Measurements from ENCODE around the gene PSMA4.
"Not testable (repeated sequence)": the region's sequence is repeated elsewhere in the genome, so short reads cannot be mapped to it uniquely, and the experiment has no call there.

PSMA4 gene

GRCh38 chr15:78507831-78508160, 32.4 kb upstream of the PSMA4 start:
- H3K4me3 ChIP-seq (ENCODE audit: low read depth, low read length), result peak overlapping the region; percentile 97
- POLR2A ChIA-PET, result no interaction called here
- DNase-seq (ENCODE audit: low read depth, low spot score), result no peak
- CTCF ChIA-PET, result interaction anchor here (0.7 to 1.1 kb wide), 2 partner anchors 48 to 67 kb away, joined by 3 read pairs; no protein-coding TSS in a partner anchor
- TF ChIP-seq, protein P1, sequence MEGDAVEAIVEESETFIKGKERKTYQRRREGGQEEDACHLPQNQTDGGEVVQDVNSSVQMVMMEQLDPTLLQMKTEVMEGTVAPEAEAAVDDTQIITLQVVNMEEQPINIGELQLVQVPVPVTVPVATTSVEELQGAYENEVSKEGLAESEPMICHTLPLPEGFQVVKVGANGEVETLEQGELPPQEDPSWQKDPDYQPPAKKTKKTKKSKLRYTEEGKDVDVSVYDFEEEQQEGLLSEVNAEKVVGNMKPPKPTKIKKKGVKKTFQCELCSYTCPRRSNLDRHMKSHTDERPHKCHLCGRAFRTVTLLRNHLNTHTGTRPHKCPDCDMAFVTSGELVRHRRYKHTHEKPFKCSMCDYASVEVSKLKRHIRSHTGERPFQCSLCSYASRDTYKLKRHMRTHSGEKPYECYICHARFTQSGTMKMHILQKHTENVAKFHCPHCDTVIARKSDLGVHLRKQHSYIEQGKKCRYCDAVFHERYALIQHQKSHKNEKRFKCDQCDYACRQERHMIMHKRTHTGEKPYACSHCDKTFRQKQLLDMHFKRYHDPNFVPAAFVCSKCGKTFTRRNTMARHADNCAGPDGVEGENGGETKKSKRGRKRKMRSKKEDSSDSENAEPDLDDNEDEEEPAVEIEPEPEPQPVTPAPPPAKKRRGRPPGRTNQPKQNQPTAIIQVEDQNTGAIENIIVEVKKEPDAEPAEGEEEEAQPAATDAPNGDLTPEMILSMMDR (IDR thresholded peaks at IDR 0.05; ENCODE audit: insufficient read depth, low read length, missing control alignments), result no peak

DNA sequence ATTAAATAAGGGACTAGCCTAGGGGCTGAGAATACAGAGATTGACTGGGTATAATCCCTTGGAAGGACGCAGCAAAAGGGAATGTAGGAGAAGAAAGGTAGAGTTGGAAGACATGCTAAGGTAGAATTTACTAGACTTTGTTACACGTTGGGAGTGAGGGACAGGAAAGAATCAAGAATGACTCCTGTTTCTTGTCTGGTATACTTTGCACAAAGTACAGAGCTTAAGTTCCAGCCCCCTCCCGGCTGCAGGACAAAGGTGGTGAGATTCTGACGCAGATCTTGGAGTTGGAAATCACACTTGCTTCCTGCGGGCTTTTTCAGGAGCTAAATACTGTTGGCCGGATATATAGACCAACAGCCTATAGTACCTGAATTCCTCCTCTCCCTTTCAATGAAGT, 32.0 kb upstream of the PSMA4 start:
- ChIA-PET POLR2A (no interaction called here), CTCF (interaction anchor here (1.1 kb wide), 1 partner anchor 49 kb away, joined by 3 read pairs; no protein-coding TSS in a partner anchor)
- peak overlapping the region; percentile 97; the same call in 1 of the 2 replicates for H3K4me3 ChIP-seq (ENCODE audit: low read depth, low read length)
- no peak for DNase-seq (ENCODE audit: low read depth, low spot score)
- TF ChIP-seq, protein P1 (IDR thresholded peaks at IDR 0.05; ENCODE audit: insufficient read depth, low read length, missing control alignments), result no peak

DNA sequence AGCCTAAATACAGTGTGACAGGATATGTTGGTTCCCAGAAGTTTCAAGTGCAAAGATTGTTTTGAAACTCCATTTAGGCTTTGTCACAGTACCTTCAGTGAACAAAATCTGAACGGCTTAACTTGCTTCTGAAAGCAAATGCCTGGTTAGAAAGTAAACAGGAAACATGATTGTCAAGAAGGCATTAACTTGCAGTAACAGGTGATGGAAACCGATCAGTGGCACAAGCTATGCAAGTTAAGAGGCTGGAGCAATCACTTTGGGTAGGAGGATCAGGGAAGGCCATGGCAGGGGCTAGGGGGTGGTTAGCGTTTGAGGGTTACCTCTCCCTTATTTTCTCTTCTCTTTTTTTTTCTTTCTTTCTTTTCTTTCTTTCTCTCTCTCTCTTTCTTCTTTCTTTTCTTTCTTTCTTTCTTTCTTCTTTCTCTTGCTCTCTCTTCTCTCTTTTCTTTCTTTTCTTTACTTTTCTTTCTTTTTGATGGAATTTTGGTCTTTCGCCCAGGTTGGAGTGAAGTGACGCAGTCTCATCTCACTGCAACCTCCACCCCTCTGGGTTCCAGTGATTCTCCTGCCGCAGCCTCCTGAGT, 30.4 kb upstream of the PSMA4 start:
- POLR2A ChIA-PET, result no interaction called here
- DNase-seq (ENCODE audit: low read depth, low spot score), result no peak
- H3K4me3 ChIP-seq (ENCODE audit: low read depth, low read length), result no peak overlapping the region
- TF ChIP-seq, protein P1 (IDR thresholded peaks at IDR 0.05; ENCODE audit: insufficient read depth, low read length, missing control alignments), result no peak
- CTCF ChIA-PET, result no interaction called here

DNA sequence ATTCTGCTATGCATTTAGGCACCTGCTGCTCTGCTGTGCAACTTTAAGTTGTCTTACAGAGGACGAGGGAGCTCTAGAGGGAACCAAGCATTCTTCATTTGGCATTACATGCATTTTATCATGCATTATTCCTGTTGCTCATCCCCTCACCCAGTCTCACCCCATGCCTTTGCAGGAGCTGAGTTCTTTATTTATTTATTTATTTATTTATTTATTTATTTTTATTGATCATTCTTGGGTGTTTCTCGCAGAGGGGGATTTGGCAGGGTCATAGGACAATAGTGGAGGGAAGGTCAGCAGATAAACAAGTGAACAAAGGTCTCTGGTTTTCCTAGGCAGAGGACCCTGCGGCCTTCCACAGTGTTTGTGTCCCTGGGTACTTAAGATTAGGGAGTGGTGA, 20.2 kb upstream of the PSMA4 start:
- H3K4me3 ChIP-seq (ENCODE audit: low read depth, low read length); POLR2A ChIA-PET; DNase-seq (ENCODE audit: low read depth, low spot score); CTCF ChIA-PET: not testable (repeated sequence)

DNA sequence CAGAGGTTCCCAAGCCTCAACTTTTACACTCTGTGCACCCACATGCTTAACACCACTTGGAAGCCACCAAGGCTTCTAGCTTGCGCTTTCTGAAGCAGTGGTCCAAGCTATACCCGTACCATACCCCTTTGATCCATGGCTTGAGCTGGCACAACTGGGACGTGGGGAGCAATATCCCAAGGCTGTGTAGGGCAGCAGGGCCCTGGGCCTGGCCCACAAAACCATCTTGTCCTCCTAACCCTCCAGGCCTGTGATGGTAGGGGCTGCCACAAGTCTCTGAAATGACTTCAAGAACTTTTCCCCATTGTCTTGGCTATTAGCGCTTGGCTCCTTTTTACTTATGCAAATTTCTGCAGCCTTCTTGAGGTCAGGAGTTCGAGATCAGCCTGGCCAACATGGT, 16.0 kb upstream of the PSMA4 start:
- DNase-seq (ENCODE audit: low read depth, low spot score), result no peak
- POLR2A ChIA-PET, result no interaction called here
- CTCF ChIA-PET, result no interaction called here
- TF ChIP-seq, protein P1 (IDR thresholded peaks at IDR 0.05; ENCODE audit: insufficient read depth, low read length, missing control alignments), result no peak
- no peak overlapping the region for H3K4me3 ChIP-seq (ENCODE audit: low read depth, low read length)

- ChIA-PET POLR2A (no interaction called here), CTCF (no interaction called here)
- no peak overlapping the region for H3K4me3 ChIP-seq (ENCODE audit: low read depth, low read length)
- DNase-seq (ENCODE audit: low read depth, low spot score), result no peak
- TF ChIP-seq, protein P1 (IDR thresholded peaks at IDR 0.05; ENCODE audit: insufficient read depth, low read length, missing control alignments), result no peak
Observed at GRCh38 chr15:78527325-78527724, 12.9 kb upstream of the PSMA4 start.

DNA sequence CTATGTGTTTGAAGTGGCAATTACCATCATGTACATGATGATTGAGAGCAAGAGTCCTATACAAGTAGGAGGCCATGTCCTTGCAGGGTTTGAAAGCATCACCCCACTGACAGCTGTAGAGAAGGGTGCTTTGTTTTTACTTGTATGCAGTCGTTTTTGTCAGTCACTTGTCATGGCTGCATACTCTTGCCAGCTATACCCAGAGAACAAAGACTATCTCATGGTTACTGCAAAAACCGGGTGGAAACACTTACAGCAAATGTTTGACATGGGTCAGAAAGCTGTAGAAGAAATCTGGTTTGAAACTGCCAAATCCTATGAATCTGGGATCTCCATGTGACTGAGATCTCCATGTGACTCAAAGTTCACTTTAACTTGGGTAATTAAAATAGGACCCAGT, 6.9 kb upstream of the PSMA4 start:
- CTCF ChIA-PET, result no interaction called here
- DNase-seq (ENCODE audit: low read depth, low spot score), result no peak
- POLR2A ChIA-PET, result no interaction called here
- no peak overlapping the region for H3K4me3 ChIP-seq (ENCODE audit: low read depth, low read length)
- TF ChIP-seq, protein P1 (IDR thresholded peaks at IDR 0.05; ENCODE audit: insufficient read depth, low read length, missing control alignments), result no peak

All from AG04449 (cell line).